ENCODE results near the gene IL17D.

IL17D gene

GRCh38 chr13:20767309-20767943, 63.9 kb downstream of the IL17D start:
- no peak for DNase-seq (ENCODE audit: low read depth, low spot score)
- H3K4me3 ChIP-seq (ENCODE audit: low read depth, low read length): no peak overlapping the region
- in situ Hi-C loops (cut with HindIII; ENCODE audit: low sequenced_read_pairs): no loop called here
- TF ChIP-seq CTCF (IDR thresholded peaks at IDR 0.05; ENCODE audit: low read depth, low read length): no peak

GRCh38 chr13:20769091-20769490, 65.6 kb downstream of the IL17D start:
- no peak for TF ChIP-seq CTCF (IDR thresholded peaks at IDR 0.05; ENCODE audit: low read depth, low read length)
- no peak overlapping the region for H3K4me3 ChIP-seq (ENCODE audit: low read depth, low read length)
- DNase-seq (ENCODE audit: low read depth, low spot score): no peak
- in situ Hi-C loops (cut with HindIII; ENCODE audit: low sequenced_read_pairs): no loop called here

GRCh38 chr13:20769834-20770233, 66.3 kb downstream of the IL17D start:
- DNase-seq (ENCODE audit: low read depth, low spot score): no peak
- H3K4me3 ChIP-seq (ENCODE audit: low read depth, low read length): no peak overlapping the region
- TF ChIP-seq CTCF (IDR thresholded peaks at IDR 0.05; ENCODE audit: low read depth, low read length): no peak
- in situ Hi-C loops (cut with HindIII; ENCODE audit: low sequenced_read_pairs): no loop called here
